Osteocyte (in vitro differentiated cells): ENCODE data around the gene OSBPL8. TPM values are rescaled to one million over a fixed set of nuclear protein-coding genes. Genes with fewer than 3 reads are reported as not detected.
"Not testable (repeated sequence)": the region's sequence is repeated elsewhere in the genome, so short reads cannot be mapped to it uniquely, and the experiment has no call there.

Experiments used
- DNase-seq: peaks from one replicate; pipeline ENCODE4 v3.0.0; 2021; ENCODE audit warnings: mixed read lengths; ENCODE audit not compliant: unreplicated experiment; ENCODE audit errors: extremely low spot score
- H3K27ac Mint-ChIP-seq: one replicate; pipeline ENCODE4 v1.8.0; 2021; ENCODE audit warnings: mild to moderate bottlenecking, mixed read lengths; ENCODE audit not compliant: unreplicated experiment
- H3K27me3 Mint-ChIP-seq: one replicate; pipeline ENCODE4 v1.8.0; 2021; ENCODE audit warnings: mixed read lengths; ENCODE audit not compliant: unreplicated experiment
- H3K36me3 Mint-ChIP-seq: one replicate; pipeline ENCODE4 v1.8.0; 2021; ENCODE audit warnings: mixed read lengths; ENCODE audit not compliant: unreplicated experiment
- H3K4me1 Mint-ChIP-seq: one replicate; pipeline ENCODE4 v1.8.0; 2021; ENCODE audit warnings: mixed read lengths; ENCODE audit not compliant: unreplicated experiment
- H3K4me3 Mint-ChIP-seq: one replicate; pipeline ENCODE4 v1.8.0; 2021; ENCODE audit warnings: mild to moderate bottlenecking, moderate library complexity, mixed read lengths; ENCODE audit not compliant: unreplicated experiment
- H3K9me3 Mint-ChIP-seq: one replicate; pipeline ENCODE4 v1.8.0; 2021; ENCODE audit warnings: mixed read lengths; ENCODE audit not compliant: unreplicated experiment
- total RNA-seq: library from RNA; stranded (reverse); gene quantifications from 2 replicates; pipeline ENCODE4 v1.2.1, GENCODE V29; 2021
- TF ChIP-seq, protein P1 (sequence below): fragments of 200-600 bp; sonication (generic); IDR thresholded peaks from 2 replicates; pipeline ENCODE4 v1.5.0; 2021; ENCODE audit warnings: antibody characterized with exemption, mild to moderate bottlenecking, moderate library complexity

Gene OSBPL8
- total RNA-seq, 1 donor from 2014 or later: 87.8 TPM

DNA sequence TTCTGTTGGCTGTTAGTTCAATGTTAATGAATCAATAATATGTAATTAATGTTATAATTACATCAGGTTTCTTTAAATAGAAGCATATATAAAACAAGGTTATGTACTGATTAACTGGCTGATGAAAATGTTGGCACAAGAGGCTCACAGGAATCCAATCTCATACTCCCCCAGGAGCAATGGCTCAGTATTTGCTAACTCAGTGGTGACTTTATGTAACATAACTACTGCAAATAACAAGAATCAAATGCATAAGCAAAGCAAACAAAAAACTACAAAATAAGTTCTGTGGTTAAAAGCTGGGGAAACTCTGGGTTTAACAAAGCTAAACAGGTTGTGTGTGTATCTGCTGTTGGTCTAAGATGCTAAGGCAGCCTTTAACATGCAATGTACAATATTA is 183.6 kb downstream of the OSBPL8 start:
- H3K27me3 Mint-ChIP-seq: no peaks in the 10 kb centered on the region
- H3K9me3 Mint-ChIP-seq: no peaks in the 10 kb centered on the region
- H3K4me1 Mint-ChIP-seq: no peaks in the 10 kb centered on the region
- TF ChIP-seq, protein P1, sequence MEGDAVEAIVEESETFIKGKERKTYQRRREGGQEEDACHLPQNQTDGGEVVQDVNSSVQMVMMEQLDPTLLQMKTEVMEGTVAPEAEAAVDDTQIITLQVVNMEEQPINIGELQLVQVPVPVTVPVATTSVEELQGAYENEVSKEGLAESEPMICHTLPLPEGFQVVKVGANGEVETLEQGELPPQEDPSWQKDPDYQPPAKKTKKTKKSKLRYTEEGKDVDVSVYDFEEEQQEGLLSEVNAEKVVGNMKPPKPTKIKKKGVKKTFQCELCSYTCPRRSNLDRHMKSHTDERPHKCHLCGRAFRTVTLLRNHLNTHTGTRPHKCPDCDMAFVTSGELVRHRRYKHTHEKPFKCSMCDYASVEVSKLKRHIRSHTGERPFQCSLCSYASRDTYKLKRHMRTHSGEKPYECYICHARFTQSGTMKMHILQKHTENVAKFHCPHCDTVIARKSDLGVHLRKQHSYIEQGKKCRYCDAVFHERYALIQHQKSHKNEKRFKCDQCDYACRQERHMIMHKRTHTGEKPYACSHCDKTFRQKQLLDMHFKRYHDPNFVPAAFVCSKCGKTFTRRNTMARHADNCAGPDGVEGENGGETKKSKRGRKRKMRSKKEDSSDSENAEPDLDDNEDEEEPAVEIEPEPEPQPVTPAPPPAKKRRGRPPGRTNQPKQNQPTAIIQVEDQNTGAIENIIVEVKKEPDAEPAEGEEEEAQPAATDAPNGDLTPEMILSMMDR: no peak
- DNase-seq: no peak
- H3K36me3 Mint-ChIP-seq: peaks cover 24% of the 10 kb centered on the region
- no peak overlapping the region for H3K4me3 Mint-ChIP-seq
- H3K27ac Mint-ChIP-seq: no peak overlapping the region

DNA sequence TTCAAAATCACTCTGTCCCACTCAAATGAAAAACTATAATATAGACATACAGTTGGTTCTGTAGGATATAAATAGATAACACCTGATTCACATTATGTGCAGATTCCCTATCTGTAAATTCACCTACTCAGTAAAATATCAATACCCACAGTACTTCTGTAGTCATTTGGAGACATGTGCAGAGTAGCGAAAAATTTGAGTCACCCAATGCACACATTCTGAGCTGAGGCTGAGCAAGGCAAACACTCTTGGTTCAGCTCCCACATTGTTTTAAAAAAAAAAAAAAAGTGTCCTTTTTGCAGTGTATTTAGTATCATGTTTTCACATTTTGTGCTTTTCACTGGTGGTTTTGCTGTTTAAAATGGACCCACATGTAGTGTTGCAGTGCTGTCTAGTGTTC is 184.1 kb downstream of the OSBPL8 start:
- H3K27ac Mint-ChIP-seq: no peak overlapping the region
- H3K4me3 Mint-ChIP-seq: no peak overlapping the region
- DNase-seq: no peak
- no peaks in the 10 kb centered on the region for H3K4me1 Mint-ChIP-seq
- TF ChIP-seq, protein P1: no peak
- H3K9me3 Mint-ChIP-seq: no peaks in the 10 kb centered on the region
- peaks cover 21% of the 10 kb centered on the region for H3K36me3 Mint-ChIP-seq
- H3K27me3 Mint-ChIP-seq: no peaks in the 10 kb centered on the region

GRCh38 chr12:76374386-76375020 is 185.1 kb downstream of the OSBPL8 start:
- Mint-ChIP-seq H3K4me1 (no peaks in the 10 kb centered on the region), H3K27ac (no peak overlapping the region), H3K36me3 (peaks cover 26% of the 10 kb centered on the region), H3K4me3 (no peak overlapping the region), H3K27me3 (no peaks in the 10 kb centered on the region), H3K9me3 (peaks cover 2% of the 10 kb centered on the region)
- TF ChIP-seq, protein P1: no peak
- no peak for DNase-seq

DNA sequence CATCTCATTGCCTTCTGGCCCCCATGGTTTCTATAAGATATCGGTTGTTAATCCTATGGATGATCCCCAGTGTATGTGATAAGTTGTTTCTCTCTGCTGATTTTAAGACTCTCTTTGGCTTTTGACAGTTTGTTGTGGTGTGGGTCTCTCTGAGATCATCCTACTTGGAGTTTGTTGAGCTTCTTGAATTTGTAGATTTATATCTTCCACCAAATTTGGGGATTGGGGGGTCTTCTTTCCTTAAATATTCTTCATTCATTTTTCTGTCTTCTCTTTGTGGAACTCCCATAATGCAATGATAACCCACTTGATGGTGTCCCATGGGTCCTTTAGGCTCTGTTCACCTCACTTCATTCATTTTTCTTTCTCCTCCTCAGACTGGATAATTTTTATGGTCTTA is 191.3 kb downstream of the OSBPL8 start:
- Mint-ChIP-seq H3K27me3 (no peaks in the 10 kb centered on the region), H3K4me3 (no peak overlapping the region), H3K4me1 (no peaks in the 10 kb centered on the region)

DNA sequence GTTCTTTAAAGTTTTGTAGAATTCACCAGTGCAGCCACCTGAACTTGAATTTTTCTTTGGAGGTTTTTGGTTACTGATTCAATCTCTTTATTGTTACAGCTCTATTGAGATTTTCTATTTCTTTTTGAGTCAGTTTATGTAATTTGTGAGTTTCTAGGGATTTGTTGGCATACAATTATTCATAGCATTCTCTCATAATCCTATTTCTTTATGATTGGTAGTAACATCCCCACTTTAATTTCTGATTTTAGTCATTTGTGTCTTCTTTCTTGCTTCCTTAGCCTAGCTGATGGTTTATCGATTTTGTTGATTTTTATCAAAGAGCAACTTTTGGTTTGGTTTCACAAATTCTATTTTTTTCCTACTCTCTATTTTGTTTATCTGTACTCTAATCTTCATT is 193.4 kb downstream of the OSBPL8 start:
- DNase-seq: no peak
- H3K9me3 Mint-ChIP-seq: peaks cover 17% of the 10 kb centered on the region
- H3K4me3 Mint-ChIP-seq: no peak overlapping the region
- peaks cover 60% of the 10 kb centered on the region for H3K36me3 Mint-ChIP-seq
- no peaks in the 10 kb centered on the region for H3K27me3 Mint-ChIP-seq
- no peaks in the 10 kb centered on the region for H3K4me1 Mint-ChIP-seq
- TF ChIP-seq, protein P1: no peak
- no peak overlapping the region for H3K27ac Mint-ChIP-seq

More for the DNA sequence above, 191.3 kb downstream of the OSBPL8 start:
- TF ChIP-seq, protein P1: no peak
- peaks cover 17% of the 10 kb centered on the region for H3K9me3 Mint-ChIP-seq
- no peak for DNase-seq
- H3K36me3 Mint-ChIP-seq: peaks cover 55% of the 10 kb centered on the region
- no peak overlapping the region for H3K27ac Mint-ChIP-seq

- not testable (repeated sequence) for H3K27ac Mint-ChIP-seq, H3K4me1 Mint-ChIP-seq, DNase-seq, H3K27me3 Mint-ChIP-seq, H3K4me3 Mint-ChIP-seq
- H3K36me3 Mint-ChIP-seq: peaks cover 52% of the 10 kb centered on the region
- peaks cover 13% of the 10 kb centered on the region for H3K9me3 Mint-ChIP-seq
Measured at GRCh38 chr12:76364131-76364530, 195.4 kb downstream of the OSBPL8 start.
